Measurements from ENCODE around the gene RNASEH2A.
A peak's percentile ranks its signal among the peaks of the same experiment; 100 is the strongest.
"Not testable (repeated sequence)": the region's sequence is repeated elsewhere in the genome, so short reads cannot be mapped to it uniquely, and the experiment has no call there.

Gene RNASEH2A

DNA sequence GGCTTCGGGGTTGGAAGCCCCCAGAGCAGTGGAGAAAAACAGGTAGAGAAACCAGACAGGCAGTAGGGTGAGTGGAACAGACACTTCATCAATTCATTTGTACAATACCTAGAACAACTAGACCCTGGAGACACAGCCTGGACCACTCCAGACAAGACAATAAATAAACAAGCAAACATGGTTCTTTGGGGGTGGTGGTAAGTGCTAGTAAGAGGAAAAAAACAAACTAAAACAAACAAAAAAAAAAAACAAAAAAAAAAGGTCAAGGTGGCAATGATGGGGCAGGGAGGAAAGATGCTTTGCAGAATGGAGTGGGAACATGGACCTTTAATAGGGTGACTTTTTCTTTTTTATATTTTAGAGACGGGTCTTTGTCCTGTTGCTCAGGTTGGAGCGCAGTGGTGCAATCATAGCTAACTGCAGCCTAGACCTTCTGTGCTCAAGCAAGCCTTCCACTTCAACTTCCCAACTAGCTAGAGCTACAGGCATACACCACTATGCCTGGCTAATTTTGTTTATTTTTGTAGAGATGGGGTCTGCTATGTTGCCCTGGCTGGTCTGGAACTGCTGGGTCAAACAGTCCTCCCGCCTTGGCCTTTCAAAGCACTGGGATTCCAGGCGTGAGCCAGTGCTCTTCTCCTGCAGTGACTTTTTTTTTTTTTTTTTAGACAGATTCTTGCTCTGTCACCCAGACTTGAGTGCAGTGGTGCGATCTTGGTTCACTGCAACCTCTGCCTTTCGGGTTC lies 12.0 kb upstream of the RNASEH2A start:
- no peak for DNase-seq (ENCODE audit: low read depth)

DNA sequence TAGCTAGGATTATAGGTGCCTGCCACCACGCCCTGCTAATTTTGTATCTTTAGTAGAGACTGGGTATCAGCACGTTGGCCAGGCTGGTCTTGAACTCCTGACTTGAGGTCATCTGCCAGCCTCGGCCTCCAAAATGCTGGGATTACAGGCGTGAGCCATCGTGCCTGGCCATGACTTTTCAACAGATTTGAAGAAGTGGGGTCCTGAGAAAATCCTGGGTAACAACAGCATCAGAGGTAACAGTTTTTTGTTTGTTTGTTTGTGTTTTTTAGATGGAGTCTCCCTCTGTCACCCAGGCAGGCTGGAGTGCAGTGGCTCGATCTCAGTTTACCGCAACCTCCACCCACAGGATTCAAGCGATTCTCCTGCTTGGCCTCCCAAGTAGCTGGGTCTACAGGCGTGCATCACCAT lies 11.4 kb upstream of the RNASEH2A start:
- DNase-seq (ENCODE audit: low read depth), result no peak

DNA sequence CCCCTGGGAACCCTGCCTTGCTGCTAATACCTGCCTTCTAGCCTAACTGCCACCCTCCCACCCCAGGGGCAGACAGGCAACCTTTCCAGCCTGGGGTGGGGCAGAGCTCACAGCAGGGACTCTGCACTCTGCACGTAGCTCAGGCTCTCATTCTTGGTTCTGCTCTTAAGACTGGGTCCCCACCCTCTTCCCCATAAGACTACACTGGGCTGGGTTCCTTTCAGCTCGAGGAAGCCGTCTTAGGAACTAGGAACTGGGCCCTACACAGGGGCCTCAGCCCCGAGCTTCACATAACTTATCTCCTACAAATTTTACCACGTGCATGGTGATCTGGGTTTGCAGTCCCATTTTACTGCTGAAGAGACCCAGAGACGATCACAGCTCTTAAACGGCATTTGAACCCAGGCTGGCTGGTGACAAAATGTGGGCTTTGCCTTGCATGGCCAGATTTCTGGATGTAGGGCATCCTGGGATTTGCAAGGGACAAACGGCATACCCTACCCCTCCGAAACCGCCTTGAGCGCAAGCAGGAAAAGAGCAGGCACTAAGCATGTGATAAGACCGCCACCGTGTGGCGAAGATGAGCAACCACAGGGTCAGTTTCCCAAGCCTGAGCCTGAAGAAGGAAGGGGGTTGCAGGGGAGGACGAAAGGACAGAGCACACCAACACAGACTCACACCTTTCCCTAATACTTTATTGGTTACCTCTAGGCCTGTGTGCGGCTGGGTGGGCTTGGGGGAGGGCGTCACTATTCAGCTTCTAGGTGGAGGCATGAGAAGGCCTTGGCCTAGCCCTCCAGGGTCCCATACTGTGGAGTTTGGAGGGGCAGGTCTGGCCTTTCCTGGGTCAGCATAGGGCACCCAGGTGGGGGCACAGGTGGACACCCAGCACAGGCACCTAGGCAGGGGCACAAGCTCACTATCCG lies 10.0 kb upstream of the RNASEH2A start:
- DNase-seq (ENCODE audit: low read depth), result peak; percentile 55

DNA sequence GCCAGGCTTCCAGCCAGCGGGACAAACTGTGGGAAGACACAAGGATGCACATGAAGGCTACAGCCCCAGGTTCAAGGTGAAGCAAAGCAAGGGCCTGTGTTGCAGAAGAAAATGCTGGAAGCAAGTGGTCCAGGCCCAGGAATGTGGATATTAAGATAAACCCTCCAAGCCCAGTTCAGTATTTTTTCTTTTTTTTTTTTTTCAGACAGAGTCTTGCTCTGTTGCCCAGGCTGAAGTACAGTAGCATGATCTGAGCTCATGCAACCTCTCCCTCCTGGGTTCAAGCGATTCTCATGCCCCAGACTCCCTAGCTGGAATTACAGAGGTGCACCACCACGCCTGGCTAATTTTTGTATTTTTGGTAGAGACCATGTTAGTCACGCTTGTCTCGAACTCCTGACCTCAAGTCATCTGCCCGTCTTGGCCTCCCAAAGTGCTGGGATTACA lies 9.2 kb upstream of the RNASEH2A start:
- no peak for DNase-seq (ENCODE audit: low read depth)

- not testable (repeated sequence) for DNase-seq (ENCODE audit: low read depth)
These were observed 8.8 kb upstream of the RNASEH2A start for GRCh38 chr19:12797607-12798006.

- DNase-seq (ENCODE audit: low read depth), result no peak
These were observed 6.5 kb upstream of the RNASEH2A start for GRCh38 chr19:12799742-12800465.

DNA sequence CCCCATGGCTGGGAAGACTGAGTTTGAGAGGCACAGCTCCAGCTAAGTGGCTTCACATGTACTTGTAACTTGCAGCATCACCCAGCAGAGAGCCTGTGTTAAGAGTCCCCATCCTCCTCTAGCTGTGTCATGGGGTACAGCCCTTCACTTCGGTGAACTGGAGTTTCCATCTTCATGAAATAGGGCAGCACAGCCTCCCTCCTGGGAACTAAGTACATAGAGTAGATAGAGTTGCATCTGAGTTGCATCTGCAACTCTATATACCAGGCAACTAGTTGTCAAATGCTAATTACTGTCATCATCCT lies 6.0 kb upstream of the RNASEH2A start:
- no peak for DNase-seq (ENCODE audit: low read depth)

DNA sequence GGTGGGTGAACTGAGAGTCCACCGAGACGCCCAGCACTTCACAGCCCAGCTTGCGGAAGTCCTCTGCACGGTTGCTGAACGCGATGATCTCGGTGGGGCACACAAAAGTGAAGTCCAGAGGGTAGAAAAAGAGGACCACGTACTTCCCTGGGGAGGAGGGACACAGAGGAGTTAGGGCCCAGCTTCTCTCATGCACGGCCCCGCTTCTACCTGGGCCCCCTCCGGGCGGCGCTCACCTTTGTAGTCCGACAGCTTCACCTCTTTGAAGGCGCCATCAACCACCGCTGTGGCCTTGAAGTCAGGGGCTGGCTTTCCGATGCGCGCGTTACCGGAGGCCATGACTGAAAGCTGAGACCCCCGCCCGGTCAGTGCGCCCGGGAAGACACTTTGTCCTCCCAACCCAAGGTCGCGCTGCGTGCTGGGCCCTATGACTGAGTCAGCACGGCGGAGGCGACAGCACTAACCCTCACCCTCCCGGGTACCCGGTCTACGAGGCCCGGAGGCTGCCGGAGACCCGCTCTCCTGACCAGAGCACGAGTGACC lies 5.4 kb upstream of the RNASEH2A start:
- DNase-seq (ENCODE audit: low read depth), result no peak

DNA sequence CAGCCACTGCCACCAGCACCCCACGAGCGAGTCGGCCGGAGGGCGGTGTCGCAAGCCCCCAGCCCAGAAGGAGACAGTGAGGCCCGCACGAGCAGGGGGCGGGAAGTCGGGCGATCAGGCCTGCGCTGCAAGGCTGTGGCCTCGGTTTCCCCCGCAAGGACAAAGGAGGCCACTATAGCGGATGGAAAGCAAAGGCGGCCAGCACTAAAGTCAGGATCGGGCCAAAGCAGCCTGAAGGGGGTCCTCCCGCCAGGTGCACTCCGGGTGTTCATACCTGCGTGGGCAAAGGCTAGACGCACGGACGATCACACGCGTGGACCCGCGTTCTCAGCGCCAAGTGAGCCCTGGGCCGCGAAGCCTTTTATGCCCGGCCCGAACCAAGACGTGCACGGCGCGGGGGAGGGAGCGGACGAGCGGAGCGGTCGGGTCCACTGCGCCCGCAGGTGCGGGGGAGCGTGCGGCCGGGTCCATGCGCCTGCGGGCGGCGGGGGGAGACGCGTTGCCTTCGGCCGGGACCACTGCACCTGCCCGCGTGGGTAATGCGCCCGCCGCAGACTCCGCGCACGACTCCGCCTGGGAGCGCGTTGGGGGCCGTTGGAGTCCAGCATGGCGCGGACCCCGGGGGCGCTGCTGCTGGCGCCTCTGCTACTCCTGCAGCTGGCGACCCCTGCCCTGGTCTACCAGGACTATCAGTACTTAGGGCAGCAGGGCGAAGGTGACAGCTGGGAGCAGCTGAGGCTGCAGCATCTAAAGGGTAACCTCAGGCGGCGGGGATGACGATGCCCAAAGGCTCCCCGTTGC lies 4.7 kb upstream of the RNASEH2A start, which contains the start of the genes PRDX2 and THSD8:
TSS of gene PRDX2 (minus strand) at position 335 of the 801 bp plus-strand sequence. CDS start 539 bp downstream, outside the sequence.
TSS of gene THSD8 (plus strand) at position 604 of the 801 bp plus-strand sequence. CDS start at position 607, 3 bp downstream.
- DNase-seq (ENCODE audit: low read depth), result peak; percentile 41

DNA sequence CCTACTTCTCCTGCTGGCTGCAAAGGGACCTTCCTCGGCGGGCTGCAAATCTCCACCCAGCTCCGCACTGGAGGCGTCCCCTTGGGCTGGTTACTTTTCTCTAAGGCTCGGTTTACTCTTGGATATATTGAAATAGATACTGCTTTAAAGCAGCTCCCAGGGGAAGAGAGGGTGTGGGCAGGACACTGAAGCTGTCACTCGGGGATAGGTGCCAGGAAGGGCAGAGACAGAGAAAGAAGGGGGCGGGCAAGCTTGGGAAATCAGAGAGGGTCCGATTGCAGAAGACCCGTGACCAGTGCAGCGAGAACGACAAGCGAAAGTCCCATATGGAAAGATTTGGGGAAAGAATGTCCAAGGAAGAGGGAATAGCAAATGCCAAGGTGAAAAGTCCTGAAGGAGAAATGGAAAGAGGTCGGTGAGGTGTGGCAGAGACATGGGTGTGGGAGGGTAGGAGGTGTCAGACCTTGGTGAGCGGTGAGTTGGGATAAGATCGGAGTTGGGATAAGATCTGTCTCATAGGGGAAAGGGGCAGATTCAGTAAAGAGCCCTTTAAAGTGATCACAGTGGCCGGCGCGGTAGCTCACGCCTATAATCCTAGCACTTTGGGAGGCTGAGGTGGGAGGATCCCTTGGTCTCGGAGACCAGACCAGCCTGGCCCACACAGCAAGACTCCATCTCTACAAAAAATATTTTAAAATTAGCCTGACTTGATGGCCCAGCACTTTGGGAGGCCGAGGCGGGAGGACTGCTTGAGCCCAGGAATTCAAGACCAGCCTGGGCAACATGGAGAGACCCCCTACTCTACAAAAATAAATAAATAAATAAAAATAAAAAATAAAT lies 3.9 kb upstream of the RNASEH2A start:
- no peak for DNase-seq (ENCODE audit: low read depth)

DNA sequence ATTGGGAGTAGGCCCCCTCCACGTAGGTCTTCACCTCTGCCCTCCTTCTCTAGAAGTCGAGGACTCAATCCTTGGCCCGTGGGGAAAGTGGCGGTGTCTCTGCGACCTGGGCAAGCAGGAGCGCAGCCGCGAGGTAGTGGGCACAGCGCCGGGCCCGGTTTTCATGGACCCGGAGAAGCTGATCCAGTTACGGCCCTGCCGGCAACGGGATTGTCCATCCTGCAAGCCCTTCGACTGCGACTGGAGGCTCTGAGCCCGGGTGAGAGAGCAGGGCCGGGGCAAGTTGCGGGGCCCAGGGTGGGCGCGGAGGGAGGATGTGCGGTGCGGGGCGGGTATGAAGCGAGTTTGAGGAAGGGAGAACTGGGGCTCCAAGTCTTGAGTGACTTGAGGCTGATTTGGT lies 2.3 kb upstream of the RNASEH2A start:
- no peak for DNase-seq (ENCODE audit: low read depth)

- no peak for DNase-seq (ENCODE audit: low read depth)
These were observed 8.7 kb downstream of the RNASEH2A start for GRCh38 chr19:12815088-12815487.

GRCh38 chr19:12817188-12817587 lies 10.8 kb downstream of the RNASEH2A start:
- not testable (repeated sequence) for DNase-seq (ENCODE audit: low read depth)

DNA sequence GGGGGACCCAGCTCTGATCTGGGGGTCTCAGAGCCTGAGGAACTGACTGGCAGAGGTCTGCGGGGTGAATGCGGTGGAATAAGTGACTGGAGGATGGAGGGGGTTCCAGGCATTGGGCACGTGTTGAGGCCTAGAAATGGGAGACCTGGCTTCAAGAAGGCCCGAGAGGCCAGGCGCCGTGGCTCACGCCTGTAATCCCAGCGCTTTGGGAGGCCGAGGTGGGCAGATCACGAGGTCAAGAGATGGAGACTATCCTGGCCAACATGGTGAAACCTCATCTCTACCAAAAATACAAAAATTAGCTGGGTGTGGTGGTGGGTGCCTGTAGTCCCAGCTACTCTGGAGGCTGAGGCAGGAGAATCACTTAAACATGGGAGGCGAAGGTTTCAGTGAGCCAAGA lies 11.4 kb downstream of the RNASEH2A start:
- not testable (repeated sequence) for DNase-seq (ENCODE audit: low read depth)

DNA sequence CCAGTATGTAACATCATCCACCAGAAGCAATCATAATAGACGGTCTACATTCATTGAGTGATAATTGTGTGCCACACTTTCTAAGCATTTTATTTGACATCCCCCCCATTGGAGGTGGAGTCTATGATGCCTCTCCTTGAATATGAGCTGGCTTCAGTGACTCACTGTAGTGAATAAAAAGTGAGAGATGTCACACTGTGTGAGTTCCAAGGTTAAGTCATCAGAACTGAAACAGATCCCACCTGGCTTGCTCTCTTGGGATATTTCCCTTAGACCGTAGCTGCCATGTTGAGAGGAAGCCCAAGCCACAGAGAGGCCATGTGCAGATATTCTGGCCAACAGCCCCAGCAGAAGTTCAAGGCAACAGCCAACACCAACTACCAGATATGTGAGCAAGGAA lies 15.4 kb downstream of the RNASEH2A start:
- no peak for DNase-seq (ENCODE audit: low read depth)

DNA sequence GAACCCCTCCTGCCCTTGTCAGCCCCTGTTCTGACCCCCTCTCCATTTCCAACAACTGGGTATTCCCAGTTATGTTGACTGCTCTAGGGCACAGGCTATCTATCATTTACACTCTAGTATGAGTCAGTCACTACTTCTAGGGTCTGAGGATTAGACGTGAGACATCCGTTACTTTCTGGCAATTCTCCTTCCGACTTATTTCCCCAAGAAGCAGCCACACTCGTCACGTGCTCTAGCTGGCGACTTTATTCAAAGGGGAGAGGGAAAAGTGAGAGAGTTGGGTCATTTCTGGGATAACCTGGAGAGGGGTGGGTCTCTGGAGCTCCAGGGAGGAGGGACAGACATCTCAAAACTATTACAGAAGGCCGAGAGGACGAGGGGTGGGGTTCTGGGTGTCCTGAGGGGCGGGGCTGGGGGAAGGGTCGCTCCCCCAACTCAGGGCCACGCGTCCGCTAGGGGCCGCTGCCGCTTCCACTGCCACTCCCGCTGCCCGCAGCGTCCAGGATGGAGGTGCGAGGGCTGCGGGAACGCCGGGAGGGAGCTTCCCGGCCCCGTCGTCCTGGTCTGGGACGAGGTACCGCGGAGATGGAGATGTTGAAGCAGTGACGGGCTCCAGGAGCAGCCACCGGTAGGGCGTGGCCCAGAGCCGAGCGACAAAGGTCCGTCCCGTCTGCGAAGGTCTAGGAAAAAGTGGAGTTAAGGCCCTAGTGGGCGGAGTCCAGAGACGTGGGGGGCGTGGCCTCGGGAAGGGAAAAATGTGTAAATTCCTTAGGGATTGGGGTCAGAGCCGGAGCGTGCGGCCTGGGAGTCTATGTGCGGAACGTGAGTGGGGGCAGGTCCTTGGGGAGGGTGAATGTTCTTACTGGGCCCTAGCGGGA lies 19.1 kb downstream of the RNASEH2A start:
- no peak for DNase-seq (ENCODE audit: low read depth)

GRCh38 chr19:12828494-12828893 lies 22.1 kb downstream of the RNASEH2A start:
- DNase-seq (ENCODE audit: low read depth), result no peak

- DNase-seq (ENCODE audit: low read depth), result no peak
These were observed 27.0 kb downstream of the RNASEH2A start for GRCh38 chr19:12833418-12833737.

All from stimulated activated CD8-positive, alpha-beta memory T cell treated with anti-CD3 and anti-CD28 coated beads, Interleukin-12 subunit alpha, Interleukin-12 subunit beta, amount 100 ng/mL, for 4 hours (primary cell).